K562 (cell line): Measurements from ENCODE around the gene H3-3A. TPM values are rescaled to one million over a fixed set of nuclear protein-coding genes. Genes with fewer than 3 reads are reported as not detected.

Experiments
- ARHGAP35 ChIP-seq: fragments of 450-650 bp; IDR thresholded peaks from 2 replicates; pipeline ENCODE4 v1.6.1; 2018; ENCODE audit not compliant: partially characterized antibody
- ATF7 ChIP-seq: fragments of 450-650 bp; IDR thresholded peaks from 2 replicates; pipeline ENCODE4 v1.7.1; 2014; ENCODE audit warnings: mild to moderate bottlenecking, moderate library complexity
- BACH1 ChIP-seq: fragments of 200-800 bp; sonication (Bioruptor generic); IDR thresholded peaks from 2 replicates; pipeline ENCODE4 v1.6.1; 2016; ENCODE audit warnings: missing genetic modification characterization, missing compliant biosample characterization
- CBFA2T2 ChIP-seq: fragments of 450-650 bp; conservative IDR thresholded peaks from 2 replicates; pipeline ENCODE4 v1.6.1; 2017; ENCODE audit warnings: mild to moderate bottlenecking
- CBX1 ChIP-seq: sonication (generic); IDR thresholded peaks from 2 replicates; pipeline ENCODE4 v1.6.1; 2016; ENCODE audit warnings: antibody characterized with exemption, low read depth, mild to moderate bottlenecking
- DACH1 ChIP-seq: fragments of 450-650 bp; IDR thresholded peaks from 2 replicates; pipeline ENCODE4 v1.6.1; 2018; ENCODE audit not compliant: partially characterized antibody
- KHSRP ChIP-seq: fragments of 450-650 bp; IDR thresholded peaks from 2 replicates; pipeline ENCODE4 v1.6.1; 2017
- LEF1 ChIP-seq: fragments of 450-650 bp; IDR thresholded peaks from 2 replicates; pipeline ENCODE4 v1.6.1; 2016; ENCODE audit warnings: mild to moderate bottlenecking
- NFYB ChIP-seq: IDR thresholded peaks from 2 replicates; pipeline ENCODE4 v1.6.1; 2011; ENCODE audit warnings: mild to moderate bottlenecking, moderate library complexity; ENCODE audit not compliant: insufficient read length; ENCODE audit errors: extremely low read depth
- PYGO2 ChIP-seq: fragments of 450-650 bp; IDR thresholded peaks from 2 replicates; pipeline ENCODE4 v1.6.1; 2016; ENCODE audit warnings: mild to moderate bottlenecking, missing genetic modification characterization, moderate library complexity, missing compliant biosample characterization
- SRSF3 ChIP-seq: fragments of 200-400 bp; formaldehyde crosslinking; IDR thresholded peaks from 2 replicates; pipeline ENCODE4 v1.6.1; 2016; ENCODE audit warnings: mild to moderate bottlenecking, low read length, moderate library complexity; ENCODE audit not compliant: insufficient read depth
- SUPT5H ChIP-seq: fragments of 450-650 bp; IDR thresholded peaks from 2 replicates; pipeline ENCODE4 v1.6.1; 2016
- ZFP36 ChIP-seq: fragments of 150-350 bp; IDR thresholded peaks from 2 replicates; pipeline ENCODE4 v1.6.1; 2018; ENCODE audit warnings: low read length, low read depth; ENCODE audit not compliant: partially characterized antibody
- ZNF24 ChIP-seq: fragments of 450-650 bp; IDR thresholded peaks from 2 replicates; pipeline ENCODE4 v1.6.1; 2016
- ZNF77 ChIP-seq: fragments of 250-450 bp; sonication (Bioruptor Pico); IDR thresholded peaks from 2 replicates; pipeline ENCODE4 v1.5.0; 2020
- polyA plus RNA-seq, 8 experiments: library from polyadenylated mRNA; depleted of rRNA in 4 of 8; stranded (reverse) in 5 of 8; unstranded in 3 of 8; fragments of >200 nt; fragmentation: Nextera tagmentation in 2 of 8; fragmentation: Illumina TruSeq in 1 of 8; extraction: Ambion mirVana in 2 of 8; extraction: Trizol in 1 of 8; gene quantifications; 2 replicates each; pipeline versions ENCODE4 v1.2.1 to v1.2.3, GENCODE V29; 2011 to 2014; ENCODE audit warnings: inconsistent platforms in 1 of 8, missing spikeins in 1 of 8
- total RNA-seq, 7 experiments: library from RNA; depleted of rRNA in 6 of 7; stranded (reverse); fragments of >200 nt in 6 of 7; fragmentation: Illumina TruSeq in 2 of 7; extraction: Trizol in 2 of 7; gene quantifications; 2 replicates each; pipeline versions ENCODE4 v1.2.1 to v1.2.3, GENCODE V29; 2011 to 2021; ENCODE audit warnings: low replicate concordance in 1 of 7
- TF ChIP-seq, protein P1 (sequence below): sonication (generic); formaldehyde crosslinking; IDR thresholded peaks from 2 replicates; pipeline ENCODE4 v1.8.0; 2023; ENCODE audit warnings: mild to moderate bottlenecking, missing genetic modification reagents
- TF ChIP-seq, protein P2 (sequence below): sonication (generic); IDR thresholded peaks from 2 replicates; pipeline ENCODE4 v1.6.1; 2016
- TF ChIP-seq, protein P3 (sequence below): fragments of 200-800 bp; sonication (Bioruptor generic); IDR thresholded peaks from 2 replicates; pipeline ENCODE4 v1.6.1; 2017; ENCODE audit warnings: missing genetic modification characterization, missing compliant biosample characterization
- TF ChIP-seq, protein P4 (sequence below): fragments of 250-450 bp; sonication (Bioruptor Pico); IDR thresholded peaks from 2 replicates; pipeline ENCODE4 v1.5.1; 2021; ENCODE audit warnings: mild to moderate bottlenecking
- TF ChIP-seq, protein P5 (sequence below): fragments of 450-650 bp; IDR thresholded peaks from 2 replicates; pipeline ENCODE4 v1.6.1; 2017; ENCODE audit warnings: mild to moderate bottlenecking, moderate library complexity

H3-3A gene
- total and polyA plus RNA-seq, 9 of the 15 experiments (the other 6 are each of a cell fraction or from before 2014, with no cell fraction given): 426 to 1,083 (median 591) TPM

DNA sequence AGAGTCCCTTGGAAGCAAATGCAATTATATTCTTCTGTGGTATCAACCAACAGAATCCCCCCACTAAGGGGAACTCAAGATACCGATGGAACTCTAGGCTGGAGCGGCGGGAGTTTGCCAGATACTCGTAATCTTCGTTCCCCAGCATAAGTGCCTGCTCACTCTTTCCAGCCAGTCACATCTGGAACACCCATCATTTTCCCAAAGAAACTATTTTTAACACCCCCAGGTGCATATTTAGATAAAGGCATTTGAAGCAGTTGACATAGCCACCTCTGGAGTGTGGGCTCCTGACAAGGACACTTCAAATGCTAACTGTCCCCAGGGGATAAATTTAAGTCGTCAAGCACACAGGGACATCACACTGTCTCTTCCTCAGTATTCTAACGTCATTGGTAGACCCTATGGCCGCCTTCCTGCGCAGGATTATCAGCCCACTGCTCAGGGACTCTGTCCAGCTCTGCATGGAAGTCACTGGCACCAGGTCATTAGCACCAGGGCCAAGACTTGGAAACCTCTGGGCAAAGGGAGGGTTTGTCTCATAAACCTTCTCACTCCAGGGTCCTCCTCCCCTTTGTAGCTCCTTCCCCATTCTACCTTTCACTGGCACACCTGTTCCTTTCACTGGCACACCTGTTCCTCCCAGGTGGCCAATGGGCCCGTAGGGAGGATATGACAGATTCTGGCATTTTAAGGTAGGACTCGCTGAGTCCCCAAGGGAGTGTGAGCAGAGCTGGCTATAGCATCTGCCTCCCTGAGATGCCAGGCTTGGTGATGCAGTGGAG, 48.8 kb downstream of the H3-3A start (continued):
- TF ChIP-seq ATF7: peak; percentile 84
- no peak for TF ChIP-seq NFYB
- peak; percentile 77 for TF ChIP-seq KHSRP
- peak; percentile 64 for TF ChIP-seq DACH1
- TF ChIP-seq, protein P1, sequence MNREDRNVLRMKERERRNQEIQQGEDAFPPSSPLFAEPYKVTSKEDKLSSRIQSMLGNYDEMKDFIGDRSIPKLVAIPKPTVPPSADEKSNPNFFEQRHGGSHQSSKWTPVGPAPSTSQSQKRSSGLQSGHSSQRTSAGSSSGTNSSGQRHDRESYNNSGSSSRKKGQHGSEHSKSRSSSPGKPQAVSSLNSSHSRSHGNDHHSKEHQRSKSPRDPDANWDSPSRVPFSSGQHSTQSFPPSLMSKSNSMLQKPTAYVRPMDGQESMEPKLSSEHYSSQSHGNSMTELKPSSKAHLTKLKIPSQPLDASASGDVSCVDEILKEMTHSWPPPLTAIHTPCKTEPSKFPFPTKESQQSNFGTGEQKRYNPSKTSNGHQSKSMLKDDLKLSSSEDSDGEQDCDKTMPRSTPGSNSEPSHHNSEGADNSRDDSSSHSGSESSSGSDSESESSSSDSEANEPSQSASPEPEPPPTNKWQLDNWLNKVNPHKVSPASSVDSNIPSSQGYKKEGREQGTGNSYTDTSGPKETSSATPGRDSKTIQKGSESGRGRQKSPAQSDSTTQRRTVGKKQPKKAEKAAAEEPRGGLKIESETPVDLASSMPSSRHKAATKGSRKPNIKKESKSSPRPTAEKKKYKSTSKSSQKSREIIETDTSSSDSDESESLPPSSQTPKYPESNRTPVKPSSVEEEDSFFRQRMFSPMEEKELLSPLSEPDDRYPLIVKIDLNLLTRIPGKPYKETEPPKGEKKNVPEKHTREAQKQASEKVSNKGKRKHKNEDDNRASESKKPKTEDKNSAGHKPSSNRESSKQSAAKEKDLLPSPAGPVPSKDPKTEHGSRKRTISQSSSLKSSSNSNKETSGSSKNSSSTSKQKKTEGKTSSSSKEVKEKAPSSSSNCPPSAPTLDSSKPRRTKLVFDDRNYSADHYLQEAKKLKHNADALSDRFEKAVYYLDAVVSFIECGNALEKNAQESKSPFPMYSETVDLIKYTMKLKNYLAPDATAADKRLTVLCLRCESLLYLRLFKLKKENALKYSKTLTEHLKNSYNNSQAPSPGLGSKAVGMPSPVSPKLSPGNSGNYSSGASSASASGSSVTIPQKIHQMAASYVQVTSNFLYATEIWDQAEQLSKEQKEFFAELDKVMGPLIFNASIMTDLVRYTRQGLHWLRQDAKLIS (CRISPR knock-in tag): peak; percentile 54; the same call in 1 of the 2 replicates
- TF ChIP-seq ZNF77 (CRISPR knock-in tag): no peak
- TF ChIP-seq CBFA2T2: peak; percentile 99
- TF ChIP-seq CBX1: no peak
- no peak for TF ChIP-seq PYGO2 (tag)
- TF ChIP-seq ARHGAP35: peak; percentile 25
- TF ChIP-seq, protein P2, sequence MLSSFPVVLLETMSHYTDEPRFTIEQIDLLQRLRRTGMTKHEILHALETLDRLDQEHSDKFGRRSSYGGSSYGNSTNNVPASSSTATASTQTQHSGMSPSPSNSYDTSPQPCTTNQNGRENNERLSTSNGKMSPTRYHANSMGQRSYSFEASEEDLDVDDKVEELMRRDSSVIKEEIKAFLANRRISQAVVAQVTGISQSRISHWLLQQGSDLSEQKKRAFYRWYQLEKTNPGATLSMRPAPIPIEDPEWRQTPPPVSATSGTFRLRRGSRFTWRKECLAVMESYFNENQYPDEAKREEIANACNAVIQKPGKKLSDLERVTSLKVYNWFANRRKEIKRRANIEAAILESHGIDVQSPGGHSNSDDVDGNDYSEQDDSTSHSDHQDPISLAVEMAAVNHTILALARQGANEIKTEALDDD: peak; percentile 31; the same call in 1 of the 2 replicates
- TF ChIP-seq, protein P3, sequence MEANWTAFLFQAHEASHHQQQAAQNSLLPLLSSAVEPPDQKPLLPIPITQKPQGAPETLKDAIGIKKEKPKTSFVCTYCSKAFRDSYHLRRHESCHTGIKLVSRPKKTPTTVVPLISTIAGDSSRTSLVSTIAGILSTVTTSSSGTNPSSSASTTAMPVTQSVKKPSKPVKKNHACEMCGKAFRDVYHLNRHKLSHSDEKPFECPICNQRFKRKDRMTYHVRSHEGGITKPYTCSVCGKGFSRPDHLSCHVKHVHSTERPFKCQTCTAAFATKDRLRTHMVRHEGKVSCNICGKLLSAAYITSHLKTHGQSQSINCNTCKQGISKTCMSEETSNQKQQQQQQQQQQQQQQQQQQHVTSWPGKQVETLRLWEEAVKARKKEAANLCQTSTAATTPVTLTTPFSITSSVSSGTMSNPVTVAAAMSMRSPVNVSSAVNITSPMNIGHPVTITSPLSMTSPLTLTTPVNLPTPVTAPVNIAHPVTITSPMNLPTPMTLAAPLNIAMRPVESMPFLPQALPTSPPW (CRISPR knock-in tag): no peak
- no peak for TF ChIP-seq ZNF24
- TF ChIP-seq LEF1: peak; percentile 90
- TF ChIP-seq, protein P4, sequence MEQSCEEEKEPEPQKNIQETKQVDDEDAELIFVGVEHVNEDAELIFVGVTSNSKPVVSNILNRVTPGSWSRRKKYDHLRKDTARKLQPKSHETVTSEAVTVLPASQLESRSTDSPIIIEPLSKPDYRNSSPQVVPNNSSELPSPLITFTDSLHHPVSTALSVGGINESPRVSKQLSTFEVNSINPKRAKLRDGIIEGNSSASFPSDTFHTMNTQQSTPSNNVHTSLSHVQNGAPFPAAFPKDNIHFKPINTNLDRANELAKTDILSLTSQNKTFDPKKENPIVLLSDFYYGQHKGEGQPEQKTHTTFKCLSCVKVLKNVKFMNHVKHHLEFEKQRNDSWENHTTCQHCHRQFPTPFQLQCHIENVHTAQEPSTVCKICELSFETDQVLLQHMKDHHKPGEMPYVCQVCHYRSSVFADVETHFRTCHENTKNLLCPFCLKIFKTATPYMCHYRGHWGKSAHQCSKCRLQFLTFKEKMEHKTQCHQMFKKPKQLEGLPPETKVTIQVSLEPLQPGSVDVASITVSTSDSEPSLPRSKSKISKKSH (CRISPR knock-in tag): no peak
- TF ChIP-seq SRSF3: no peak
- no peak; the same call in 1 of the 2 replicates for TF ChIP-seq BACH1 (tag)
- TF ChIP-seq, protein P5, sequence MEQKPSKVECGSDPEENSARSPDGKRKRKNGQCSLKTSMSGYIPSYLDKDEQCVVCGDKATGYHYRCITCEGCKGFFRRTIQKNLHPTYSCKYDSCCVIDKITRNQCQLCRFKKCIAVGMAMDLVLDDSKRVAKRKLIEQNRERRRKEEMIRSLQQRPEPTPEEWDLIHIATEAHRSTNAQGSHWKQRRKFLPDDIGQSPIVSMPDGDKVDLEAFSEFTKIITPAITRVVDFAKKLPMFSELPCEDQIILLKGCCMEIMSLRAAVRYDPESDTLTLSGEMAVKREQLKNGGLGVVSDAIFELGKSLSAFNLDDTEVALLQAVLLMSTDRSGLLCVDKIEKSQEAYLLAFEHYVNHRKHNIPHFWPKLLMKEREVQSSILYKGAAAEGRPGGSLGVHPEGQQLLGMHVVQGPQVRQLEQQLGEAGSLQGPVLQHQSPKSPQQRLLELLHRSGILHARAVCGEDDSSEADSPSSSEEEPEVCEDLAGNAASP: no peak
- TF ChIP-seq ZFP36: no peak
- no peak for TF ChIP-seq SUPT5H
